Cardiac ventricle fibroblast (primary cell): ENCODE data around the gene PAK1. TPM values are rescaled to one million over a fixed set of nuclear protein-coding genes. Genes with fewer than 3 reads are reported as not detected.

Source experiments
- total RNA-seq: library from RNA; depleted of rRNA; stranded (reverse); fragments of >200 nt; gene quantifications from 2 replicates; pipeline ENCODE4 v1.2.3, GENCODE V29; 2015

The PAK1 gene
- total RNA-seq, result 12.0 and 16.0 TPM in 2 replicates

GRCh38 chr11:77473801-77474683 lies at the start of gene PAK1:
Gene PAK1 (minus strand): TSS chr11:77474094. CDS start chr11:77392520, 81,574 bp downstream.

GRCh38 chr11:77301510-77301909 lies 172.4 kb downstream of the PAK1 start, which contains the start of gene GDPD4:
Gene GDPD4 (minus strand): TSS chr11:77301686. CDS start chr11:77285137, 16,549 bp downstream.

Other genes with a start within 250 kb of the PAK1 start
- gene GDPD4, start 172.4 kb downstream of the PAK1 start, total RNA-seq, result not detected in 2 replicates
- 0.39 and 0.94 TPM in 2 replicates for gene AQP11, start 115.9 kb upstream of the PAK1 start, total RNA-seq
- gene CLNS1A, start 163.7 kb upstream of the PAK1 start, total RNA-seq, result 93.4 and 98.8 TPM in 2 replicates